Measurements from ENCODE around the gene ARL5B. TPM values are rescaled to one million over a fixed set of nuclear protein-coding genes. Genes with fewer than 3 reads are reported as not detected.

ARL5B gene
- total RNA-seq, 1 donor from 2014 or later = 36.7 TPM

DNA sequence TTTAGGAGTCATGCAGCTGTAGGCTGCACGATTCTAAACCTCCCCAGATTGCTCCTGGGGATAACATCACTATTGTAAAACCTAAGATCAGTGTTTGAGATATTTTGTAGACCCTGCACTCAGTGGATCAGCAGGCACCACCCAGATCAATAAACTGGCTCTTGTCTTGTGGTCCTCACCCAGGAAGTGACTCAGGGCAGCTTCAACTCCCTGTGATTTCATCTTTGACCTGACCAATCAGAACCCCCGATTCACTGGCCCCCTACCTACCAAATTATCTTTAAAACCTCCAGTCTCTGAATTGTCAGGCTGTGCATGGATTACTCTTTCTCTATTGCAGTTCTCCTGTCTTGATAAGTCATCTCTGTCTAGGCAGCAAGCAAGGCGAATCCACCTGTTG lies 25.7 kb downstream of the ARL5B start:
- Histone ChIP-seq H3K27me3 (ENCODE audit: insufficient read depth, low read length) (no peaks in the 10 kb centered on the region), H3K4me1 (ENCODE audit: insufficient read depth, low read length) (peaks cover 24% of the 10 kb centered on the region), H3K4me3 (ENCODE audit: insufficient read depth, low read depth, low read length) (no peak overlapping the region), H4K20me1 (ENCODE audit: insufficient read depth, low read length) (no peaks in the 10 kb centered on the region), H3K9me3 (ENCODE audit: insufficient read depth, low read depth, low read length) (no peaks in the 10 kb centered on the region), H3K36me3 (ENCODE audit: insufficient read depth, low read length) (no peaks in the 10 kb centered on the region), H3K9ac (ENCODE audit: low read length) (no peak overlapping the region), H3K27ac (ENCODE audit: low read depth, low read length) (no peak overlapping the region), H3K4me2 (ENCODE audit: low read length) (no peak overlapping the region), H3K79me2 (ENCODE audit: insufficient read depth, low read length) (no peaks in the 10 kb centered on the region), H2AFZ (ENCODE audit: low read depth, low read length) (no peak overlapping the region)
- FAIRE-seq = no peak
- Mint-ChIP-seq H3K36me3 (ENCODE audit: low read depth, unreplicated experiment) (peaks cover 2% of the 10 kb centered on the region), H3K9me3 (ENCODE audit: unreplicated experiment) (no peaks in the 10 kb centered on the region), H3K27ac (ENCODE audit: unreplicated experiment) (no peak overlapping the region), H3K4me3 (ENCODE audit: unreplicated experiment) (no peak overlapping the region), H3K27me3 (ENCODE audit: low read depth, unreplicated experiment) (no peaks in the 10 kb centered on the region), H3K4me1 (ENCODE audit: low read depth, unreplicated experiment) (peaks cover 30% of the 10 kb centered on the region)
- no peak for DNase-seq (ENCODE audit: low read depth)
- TF ChIP-seq EZH2 (IDR thresholded peaks at IDR 0.05; ENCODE audit: insufficient read depth, low read length) = no peak
- TF ChIP-seq, protein P1, sequence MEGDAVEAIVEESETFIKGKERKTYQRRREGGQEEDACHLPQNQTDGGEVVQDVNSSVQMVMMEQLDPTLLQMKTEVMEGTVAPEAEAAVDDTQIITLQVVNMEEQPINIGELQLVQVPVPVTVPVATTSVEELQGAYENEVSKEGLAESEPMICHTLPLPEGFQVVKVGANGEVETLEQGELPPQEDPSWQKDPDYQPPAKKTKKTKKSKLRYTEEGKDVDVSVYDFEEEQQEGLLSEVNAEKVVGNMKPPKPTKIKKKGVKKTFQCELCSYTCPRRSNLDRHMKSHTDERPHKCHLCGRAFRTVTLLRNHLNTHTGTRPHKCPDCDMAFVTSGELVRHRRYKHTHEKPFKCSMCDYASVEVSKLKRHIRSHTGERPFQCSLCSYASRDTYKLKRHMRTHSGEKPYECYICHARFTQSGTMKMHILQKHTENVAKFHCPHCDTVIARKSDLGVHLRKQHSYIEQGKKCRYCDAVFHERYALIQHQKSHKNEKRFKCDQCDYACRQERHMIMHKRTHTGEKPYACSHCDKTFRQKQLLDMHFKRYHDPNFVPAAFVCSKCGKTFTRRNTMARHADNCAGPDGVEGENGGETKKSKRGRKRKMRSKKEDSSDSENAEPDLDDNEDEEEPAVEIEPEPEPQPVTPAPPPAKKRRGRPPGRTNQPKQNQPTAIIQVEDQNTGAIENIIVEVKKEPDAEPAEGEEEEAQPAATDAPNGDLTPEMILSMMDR (IDR thresholded peaks at IDR 0.05; ENCODE audit: insufficient read depth, low read depth, low read length) = no peak

DNA sequence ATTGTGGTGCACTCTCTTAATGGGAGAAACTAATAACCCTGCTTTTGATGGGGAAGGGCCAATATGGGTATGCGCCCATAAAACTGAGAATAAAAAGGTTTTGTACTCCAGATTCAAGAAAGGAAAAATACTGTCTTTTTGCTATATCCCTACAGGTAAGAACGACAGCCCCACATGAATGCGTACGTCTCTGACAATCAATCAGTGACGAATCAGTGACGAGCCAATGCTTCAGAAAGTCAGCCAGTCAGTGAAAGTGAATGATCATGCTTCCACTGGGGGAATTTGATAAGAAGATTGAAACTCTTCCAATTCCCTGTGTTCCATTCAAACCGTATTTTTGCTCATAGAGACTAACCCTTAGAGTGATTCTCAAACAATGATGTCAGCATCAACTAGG lies 26.3 kb downstream of the ARL5B start:
- H3K4me2 ChIP-seq (ENCODE audit: low read length) = no peak overlapping the region
- H3K36me3 Mint-ChIP-seq (ENCODE audit: low read depth, unreplicated experiment) = peaks cover 2% of the 10 kb centered on the region
- no peak for TF ChIP-seq EZH2 (IDR thresholded peaks at IDR 0.05; ENCODE audit: insufficient read depth, low read length)
- TF ChIP-seq, protein P1 (IDR thresholded peaks at IDR 0.05; ENCODE audit: insufficient read depth, low read depth, low read length) = no peak
- FAIRE-seq = no peak
- no peak for DNase-seq (ENCODE audit: low read depth)
- H2AFZ ChIP-seq (ENCODE audit: low read depth, low read length) = no peak overlapping the region
- no peak overlapping the region for H3K4me3 Mint-ChIP-seq (ENCODE audit: unreplicated experiment)
- H3K27ac ChIP-seq (ENCODE audit: low read depth, low read length) = no peak overlapping the region
- H4K20me1 ChIP-seq (ENCODE audit: insufficient read depth, low read length) = no peaks in the 10 kb centered on the region
- H3K79me2 ChIP-seq (ENCODE audit: insufficient read depth, low read length) = no peaks in the 10 kb centered on the region
- no peak overlapping the region for H3K9ac ChIP-seq (ENCODE audit: low read length)
- H3K27me3 Mint-ChIP-seq (ENCODE audit: low read depth, unreplicated experiment) = no peaks in the 10 kb centered on the region
- H3K27me3 ChIP-seq (ENCODE audit: insufficient read depth, low read length) = no peaks in the 10 kb centered on the region
- no peaks in the 10 kb centered on the region for H3K36me3 ChIP-seq (ENCODE audit: insufficient read depth, low read length)
- H3K4me3 ChIP-seq (ENCODE audit: insufficient read depth, low read depth, low read length) = no peak overlapping the region
- H3K9me3 ChIP-seq (ENCODE audit: insufficient read depth, low read depth, low read length) = no peaks in the 10 kb centered on the region
- H3K4me1 Mint-ChIP-seq (ENCODE audit: low read depth, unreplicated experiment) = peaks cover 30% of the 10 kb centered on the region
- no peak overlapping the region for H3K27ac Mint-ChIP-seq (ENCODE audit: unreplicated experiment)
- peaks cover 24% of the 10 kb centered on the region for H3K4me1 ChIP-seq (ENCODE audit: insufficient read depth, low read length)
- no peaks in the 10 kb centered on the region for H3K9me3 Mint-ChIP-seq (ENCODE audit: unreplicated experiment)

DNA sequence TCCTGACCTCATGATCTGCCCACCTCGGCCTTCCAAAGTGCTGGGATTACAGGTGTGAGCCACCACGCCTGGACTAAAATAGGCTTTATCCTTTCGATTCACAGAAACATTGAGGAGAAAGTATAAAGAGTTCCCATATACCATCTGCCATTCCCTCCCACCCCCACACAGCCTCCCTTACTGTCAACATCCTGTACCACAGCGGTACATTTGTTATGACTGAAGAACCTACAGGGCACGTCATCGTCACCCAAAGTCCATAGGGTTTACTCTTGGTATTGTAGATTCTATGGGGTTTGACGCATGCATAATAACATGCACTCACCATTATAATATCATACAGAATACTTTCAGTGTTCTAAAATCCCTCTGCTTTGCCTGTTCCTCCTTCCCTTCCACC lies 28.0 kb downstream of the ARL5B start:
- no peak overlapping the region for H3K9ac ChIP-seq (ENCODE audit: low read length)
- no peak overlapping the region for H2AFZ ChIP-seq (ENCODE audit: low read depth, low read length)
- no peaks in the 10 kb centered on the region for H3K36me3 ChIP-seq (ENCODE audit: insufficient read depth, low read length)
- TF ChIP-seq, protein P1 (IDR thresholded peaks at IDR 0.05; ENCODE audit: insufficient read depth, low read depth, low read length) = no peak
- TF ChIP-seq EZH2 (IDR thresholded peaks at IDR 0.05; ENCODE audit: insufficient read depth, low read length) = no peak
- no peaks in the 10 kb centered on the region for H3K9me3 ChIP-seq (ENCODE audit: insufficient read depth, low read depth, low read length)
- FAIRE-seq = no peak
- H3K27me3 ChIP-seq (ENCODE audit: insufficient read depth, low read length) = no peaks in the 10 kb centered on the region
- H3K79me2 ChIP-seq (ENCODE audit: insufficient read depth, low read length) = no peaks in the 10 kb centered on the region
- H3K9me3 Mint-ChIP-seq (ENCODE audit: unreplicated experiment) = no peaks in the 10 kb centered on the region
- no peak overlapping the region for H3K4me3 ChIP-seq (ENCODE audit: insufficient read depth, low read depth, low read length)
- no peaks in the 10 kb centered on the region for H3K27me3 Mint-ChIP-seq (ENCODE audit: low read depth, unreplicated experiment)
- H3K27ac Mint-ChIP-seq (ENCODE audit: unreplicated experiment) = no peak overlapping the region
- H3K4me1 ChIP-seq (ENCODE audit: insufficient read depth, low read length) = peaks cover 16% of the 10 kb centered on the region
- H3K4me1 Mint-ChIP-seq (ENCODE audit: low read depth, unreplicated experiment) = peaks cover 21% of the 10 kb centered on the region
- H3K27ac ChIP-seq (ENCODE audit: low read depth, low read length) = no peak overlapping the region
- H3K4me2 ChIP-seq (ENCODE audit: low read length) = no peak overlapping the region
- DNase-seq (ENCODE audit: low read depth) = no peak
- peaks cover 2% of the 10 kb centered on the region for H3K36me3 Mint-ChIP-seq (ENCODE audit: low read depth, unreplicated experiment)
- no peak overlapping the region for H3K4me3 Mint-ChIP-seq (ENCODE audit: unreplicated experiment)
- no peaks in the 10 kb centered on the region for H4K20me1 ChIP-seq (ENCODE audit: insufficient read depth, low read length)
